HG03039 (cell line): Measurements from ENCODE around the gene ITPA.

Experiments used
- ATAC-seq: cut with Tn5 transposase; IDR thresholded peaks from one replicate; pipeline ENCODE4 v1.9.1; 2021; ENCODE audit warnings: mild to moderate bottlenecking, moderate library complexity; ENCODE audit not compliant: unreplicated experiment

The ITPA gene

DNA sequence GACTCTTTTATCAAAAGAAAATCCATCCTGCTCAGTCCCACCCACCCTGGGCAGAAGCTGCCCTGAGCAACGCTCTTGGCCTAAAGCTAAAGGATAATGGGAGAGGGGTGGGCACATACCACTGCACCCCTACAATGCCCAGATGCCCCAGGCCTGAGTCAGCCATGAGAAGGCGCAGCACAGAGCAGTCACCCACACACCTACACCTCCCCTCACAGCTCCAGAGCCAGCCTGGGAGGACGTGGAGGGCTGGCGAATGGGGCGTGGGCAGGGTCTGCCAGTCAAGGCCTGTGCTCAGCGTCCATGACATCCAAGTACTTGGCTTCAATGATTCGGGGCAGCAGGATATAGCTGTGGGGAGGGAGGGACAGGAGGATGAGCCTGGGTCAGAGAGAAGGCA, 18.2 kb downstream of the ITPA start:
- no peak for ATAC-seq

DNA sequence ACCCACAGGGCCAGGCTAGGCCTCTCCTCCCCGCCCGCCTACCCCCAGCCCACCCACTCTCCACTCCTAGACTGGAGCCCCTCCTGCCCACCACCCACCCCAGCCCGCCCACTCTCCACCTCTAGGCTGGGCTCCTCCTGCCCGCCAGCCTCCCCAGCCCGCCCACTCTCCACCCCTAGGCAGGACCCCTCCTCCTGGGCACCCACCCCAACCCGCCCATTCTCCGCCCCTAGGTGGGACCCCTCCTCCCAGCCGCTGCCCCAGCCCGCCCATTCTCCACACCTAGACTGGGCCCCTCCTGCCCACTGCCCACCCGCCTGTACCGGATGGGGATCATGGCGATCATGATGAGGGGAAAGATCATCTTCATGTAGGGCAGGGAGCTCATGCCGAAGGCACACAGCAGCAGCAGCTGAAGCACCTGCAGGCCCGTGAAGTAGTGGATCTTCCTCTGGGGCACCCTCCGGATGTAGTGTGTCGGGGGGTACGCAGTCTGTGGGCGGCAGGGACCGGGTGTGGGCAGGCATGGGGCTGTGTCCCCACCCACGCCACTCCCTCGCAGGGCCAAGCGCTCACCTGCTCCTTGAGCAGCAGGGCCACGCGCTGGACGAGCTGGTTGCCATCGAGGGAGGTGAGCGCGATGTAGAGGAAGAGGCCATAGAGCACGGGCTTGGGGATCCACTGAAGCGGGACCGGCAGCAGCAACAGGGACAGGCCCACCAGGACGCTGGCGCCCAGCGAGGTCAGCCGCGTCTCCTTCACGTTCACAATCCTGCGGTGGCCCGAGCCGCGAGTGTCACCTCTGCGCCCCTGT, 18.8 kb downstream of the ITPA start:
- ATAC-seq = no peak

DNA sequence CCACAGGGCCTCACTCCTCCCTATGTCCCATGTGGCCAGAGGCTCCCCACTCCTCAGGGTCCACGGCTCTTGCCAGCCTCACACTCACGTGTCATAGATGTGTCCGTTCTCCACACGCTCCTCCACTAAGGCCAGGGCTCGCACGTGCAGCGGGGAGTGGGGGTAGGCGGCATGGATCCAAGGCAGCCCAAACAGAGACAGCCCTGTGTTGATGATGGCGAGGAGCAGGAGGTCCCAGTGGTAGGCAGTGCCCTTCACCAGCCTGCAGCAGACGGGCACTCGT, 19.4 kb downstream of the ITPA start:
- no peak for ATAC-seq

DNA sequence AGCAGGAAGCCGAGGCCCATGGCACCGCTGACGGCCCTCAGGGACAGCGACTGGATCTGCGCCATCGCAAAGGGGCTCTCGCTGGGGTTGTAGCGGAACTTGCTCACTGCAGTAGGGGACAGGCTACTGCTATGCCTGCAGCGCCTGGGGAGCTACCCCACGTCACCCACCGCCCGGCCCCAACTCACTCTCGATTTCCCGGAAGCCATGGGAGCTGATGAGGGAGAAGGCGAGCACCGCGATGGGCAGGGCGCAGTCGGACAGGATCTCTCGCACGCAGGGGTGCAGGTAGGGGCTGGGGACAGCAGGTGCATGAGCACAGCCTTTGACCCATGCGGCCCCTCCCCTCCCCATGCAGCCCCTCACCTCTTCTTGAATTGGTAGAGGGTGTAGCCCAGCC, 19.9 kb downstream of the ITPA start:
- no peak for ATAC-seq

DNA sequence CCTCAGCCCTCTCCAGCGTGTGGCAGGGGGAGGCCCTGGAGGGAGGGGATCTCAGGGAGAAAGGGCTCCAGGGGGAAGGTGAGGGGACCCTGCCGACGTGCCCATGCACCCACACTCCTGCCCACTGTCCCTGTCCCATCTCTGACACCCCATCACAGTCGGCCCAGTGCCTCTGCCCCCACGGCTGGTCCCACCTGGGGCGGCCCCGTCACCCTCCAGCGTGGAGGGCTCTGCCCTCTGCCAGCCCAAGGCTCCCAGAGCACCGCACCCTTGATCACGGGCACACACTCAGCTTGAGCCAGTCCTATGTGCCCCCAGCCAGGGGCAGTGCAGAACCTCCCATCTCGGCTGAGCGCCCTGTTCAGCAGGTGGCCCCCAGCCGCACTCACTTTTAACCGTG, 20.5 kb downstream of the ITPA start:
- ATAC-seq = no peak

DNA sequence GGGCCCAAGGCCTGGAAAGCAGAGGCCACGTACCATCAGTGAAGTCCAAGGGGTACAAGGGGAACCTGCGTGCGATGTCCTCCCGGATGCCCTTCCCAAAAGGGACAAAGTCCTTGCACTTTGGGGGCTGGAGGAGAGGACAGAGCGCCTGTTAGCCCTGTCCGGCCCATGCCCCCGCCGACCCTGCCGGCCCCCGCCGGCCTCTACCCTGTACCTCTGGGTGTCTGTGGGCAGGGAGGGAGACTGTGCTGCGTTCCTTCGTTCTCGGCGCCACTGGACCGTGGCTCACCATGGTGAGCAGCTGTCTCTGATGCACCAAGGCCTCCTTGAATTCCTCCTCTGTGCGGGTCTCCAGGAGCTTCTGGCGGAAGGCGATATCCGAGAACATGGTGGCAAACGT, 21.8 kb downstream of the ITPA start:
- ATAC-seq = no peak

DNA sequence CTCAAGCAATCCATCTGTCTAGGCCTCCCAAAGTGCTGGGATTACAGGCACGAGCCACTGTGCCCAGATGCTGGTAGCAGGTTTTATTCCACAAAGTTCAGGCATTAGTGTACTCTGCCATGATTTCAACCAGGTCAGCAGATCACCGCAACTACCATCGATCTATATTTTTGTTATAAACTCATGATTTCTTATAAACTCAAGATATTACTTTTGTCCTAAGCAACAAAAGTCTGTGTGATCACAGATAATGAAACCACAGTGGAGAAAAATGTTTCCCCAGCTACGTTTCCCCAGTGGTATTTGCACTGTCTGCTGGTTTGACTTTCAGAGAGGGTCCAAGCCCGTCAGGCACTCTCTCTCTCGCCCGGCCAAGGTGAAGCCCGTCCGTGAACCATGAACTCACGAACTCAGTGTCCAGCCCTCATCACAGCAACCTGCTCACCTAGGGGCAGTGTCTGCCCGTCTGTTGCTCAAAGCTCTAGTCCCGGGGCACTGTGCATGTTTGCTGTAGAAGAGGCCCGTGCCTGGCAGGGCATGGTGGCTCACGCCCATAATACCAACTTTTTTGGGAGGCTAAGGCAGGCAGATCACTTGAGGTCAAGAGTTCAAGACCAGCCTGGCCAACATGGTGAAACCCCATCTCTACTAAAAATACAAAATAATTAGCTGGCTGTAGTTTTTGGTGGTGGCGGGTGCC, 22.7 kb downstream of the ITPA start:
- ATAC-seq = no peak

DNA sequence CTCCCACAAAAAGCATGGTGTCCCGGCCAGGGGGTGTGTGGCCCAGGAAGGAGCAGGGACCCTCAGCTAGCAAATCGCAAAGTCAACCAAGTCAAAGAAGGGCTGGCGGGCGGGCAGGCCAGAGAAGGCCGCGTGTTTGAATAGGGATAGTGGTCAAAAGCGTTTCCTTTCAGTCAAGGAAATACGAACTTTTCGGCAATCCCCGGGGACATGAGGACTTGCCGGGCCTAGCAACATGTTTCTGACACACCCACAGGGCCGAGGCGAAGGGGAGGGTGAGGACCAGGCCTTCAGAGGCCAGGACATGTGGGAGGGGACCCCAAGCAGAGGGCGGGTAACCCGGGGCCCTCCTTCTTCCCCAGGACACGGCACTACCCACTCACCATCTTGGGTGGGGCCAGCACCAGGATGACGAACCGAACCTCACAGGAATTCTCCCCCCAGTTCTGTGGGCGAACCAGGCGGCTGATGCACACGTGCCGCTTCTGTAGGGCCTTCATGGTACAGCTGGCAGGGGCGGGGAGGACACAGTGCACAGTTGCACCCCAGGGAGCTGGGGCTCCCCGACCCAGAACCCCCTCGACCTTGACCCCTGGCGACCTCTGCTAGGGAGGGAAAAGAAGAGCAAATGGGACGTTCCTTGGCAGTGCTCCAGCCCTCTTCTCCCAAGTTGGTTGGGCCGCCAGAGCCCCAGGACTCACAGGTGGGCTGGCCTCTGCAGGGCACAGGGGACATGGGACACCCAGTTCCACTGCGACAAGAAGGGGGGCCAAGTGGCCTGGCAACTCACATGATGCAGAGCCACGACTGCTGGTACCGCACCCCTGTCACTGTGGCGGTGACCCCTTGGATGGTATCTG, 24.1 kb downstream of the ITPA start:
- no peak for ATAC-seq

DNA sequence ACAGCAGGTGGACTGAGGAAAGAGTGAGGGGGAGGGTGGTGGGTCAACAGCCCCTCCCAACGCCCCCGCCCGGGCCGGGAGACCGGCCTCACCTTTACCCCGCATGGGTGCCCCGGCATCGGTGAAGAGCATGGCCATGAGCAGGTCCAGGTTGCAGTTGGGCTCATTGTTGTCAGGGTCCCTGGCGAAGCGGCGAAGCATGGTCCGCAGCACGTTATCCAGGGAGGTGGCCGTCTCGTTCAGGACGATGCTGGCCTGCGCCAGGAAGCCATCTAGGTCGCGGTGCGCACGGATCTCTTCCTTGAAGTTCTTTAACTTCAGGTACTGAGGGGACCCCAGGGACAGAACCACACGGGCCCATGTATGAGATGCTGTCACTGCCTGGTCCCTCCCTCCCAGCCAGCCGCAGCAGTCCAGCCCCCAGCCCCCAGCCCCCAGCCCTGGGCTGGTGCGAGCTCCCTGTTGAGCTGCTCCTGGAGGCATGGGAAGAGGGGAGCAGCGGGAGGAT, 24.7 kb downstream of the ITPA start:
- ATAC-seq = no peak

DNA sequence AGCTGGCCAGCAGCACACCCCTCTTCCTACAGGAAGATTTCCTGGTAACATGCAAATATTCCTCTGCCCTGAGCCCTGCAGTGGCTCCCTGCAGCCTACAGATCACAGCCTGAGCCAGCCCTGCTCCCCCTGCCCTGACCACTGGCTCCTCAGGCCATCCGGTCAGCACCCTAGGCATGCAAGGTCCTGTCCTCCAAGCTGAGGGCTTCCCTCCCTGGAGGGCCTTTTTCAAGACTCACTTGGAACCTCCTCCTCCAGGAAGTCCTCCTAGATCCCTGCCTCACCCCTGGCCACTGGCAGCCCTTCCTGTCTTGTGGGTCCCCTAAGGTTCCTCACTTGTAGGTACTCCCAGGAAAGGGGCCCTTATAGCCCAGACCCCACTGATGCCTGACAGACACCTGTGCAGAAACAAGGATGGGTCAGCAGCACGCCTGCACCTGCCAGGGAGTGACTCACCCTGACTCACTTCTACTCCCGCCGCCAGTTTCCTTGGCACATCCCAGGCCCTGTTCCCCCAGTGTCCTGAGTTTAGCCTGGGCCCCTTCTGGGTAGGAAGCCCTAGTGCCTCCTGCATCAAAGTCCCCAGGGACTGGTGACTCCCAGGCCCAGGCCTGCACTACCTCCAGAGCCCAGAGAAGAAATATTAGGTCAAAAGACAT, 26.5 kb downstream of the ITPA start:
- ATAC-seq = no peak

DNA sequence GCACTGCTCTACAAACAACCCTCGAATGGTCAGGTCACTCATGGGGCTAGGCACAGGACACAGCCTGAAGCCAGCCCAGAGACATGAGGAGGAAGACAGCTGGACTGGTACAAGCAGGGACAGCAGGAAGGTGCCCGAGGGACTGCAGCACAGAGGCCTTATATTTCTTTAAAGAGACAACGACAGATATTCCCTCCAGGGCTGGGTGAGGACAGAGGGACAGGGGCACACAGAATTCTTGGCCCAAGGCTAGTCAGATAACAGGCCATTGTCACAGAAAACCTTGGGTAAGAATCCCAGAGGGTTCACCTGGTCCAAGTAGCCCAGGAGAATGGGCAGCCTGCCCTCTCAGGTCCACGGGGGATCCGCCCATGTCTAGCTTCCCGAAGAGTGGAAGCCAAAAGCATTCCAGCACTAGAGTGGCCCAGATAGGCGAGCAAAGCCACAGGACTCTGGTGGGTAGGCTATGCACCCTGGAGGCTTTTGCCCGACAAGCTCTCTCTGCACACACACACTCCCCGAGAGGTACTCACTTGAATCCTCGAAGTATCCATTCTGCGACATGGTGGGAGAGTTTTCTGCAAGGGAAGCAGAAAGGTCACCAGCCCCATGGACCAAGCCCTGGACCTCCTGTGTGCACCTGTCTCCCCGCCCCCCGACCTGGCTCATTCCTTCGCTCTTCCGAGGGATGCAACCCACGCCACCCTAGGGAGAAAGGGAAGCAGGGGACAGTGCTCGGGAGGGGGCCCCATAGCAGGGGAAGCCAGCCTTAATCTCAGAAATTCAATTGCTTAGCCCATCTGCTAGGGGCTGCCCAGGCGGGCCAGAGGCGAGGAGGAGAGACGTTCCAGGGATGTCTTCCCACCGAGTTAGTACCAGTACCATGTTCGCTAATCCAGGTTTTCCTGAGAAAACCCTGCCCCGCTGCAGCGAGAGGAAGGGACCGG, 28.0 kb downstream of the ITPA start:
- no peak for ATAC-seq

DNA sequence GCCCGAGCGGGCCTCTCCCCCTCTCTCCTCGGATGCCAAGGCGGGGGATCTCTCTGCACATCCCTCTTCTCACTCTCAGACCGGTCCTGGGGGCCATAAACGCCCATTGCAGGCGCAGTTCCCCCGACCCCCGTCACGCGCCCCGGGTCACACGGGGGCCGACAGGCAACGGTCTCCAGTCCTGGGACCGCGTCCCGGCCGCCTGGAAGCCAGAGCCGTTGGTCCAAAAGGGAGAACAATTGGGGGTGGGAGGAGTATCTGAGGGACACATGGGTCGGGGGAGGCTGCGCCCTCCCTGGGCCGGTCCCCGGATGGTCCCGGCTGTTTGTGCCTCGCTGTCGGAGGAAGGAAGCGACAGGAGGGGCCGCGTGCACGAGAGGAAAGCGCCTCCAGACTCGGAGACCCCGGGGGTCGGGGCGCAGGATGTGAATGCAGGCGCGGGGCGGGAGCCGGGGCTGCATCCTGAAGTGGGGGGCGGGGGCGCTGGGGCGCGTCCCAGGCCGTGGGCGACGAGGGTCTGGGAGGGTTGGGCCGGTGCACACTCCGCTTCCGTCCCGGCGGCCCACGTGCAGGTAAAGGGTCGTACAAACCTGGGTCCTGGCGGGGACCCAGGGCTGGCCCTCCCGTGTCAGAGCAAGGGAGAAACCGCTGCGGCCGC, 28.8 kb downstream of the ITPA start:
- no peak for ATAC-seq

DNA sequence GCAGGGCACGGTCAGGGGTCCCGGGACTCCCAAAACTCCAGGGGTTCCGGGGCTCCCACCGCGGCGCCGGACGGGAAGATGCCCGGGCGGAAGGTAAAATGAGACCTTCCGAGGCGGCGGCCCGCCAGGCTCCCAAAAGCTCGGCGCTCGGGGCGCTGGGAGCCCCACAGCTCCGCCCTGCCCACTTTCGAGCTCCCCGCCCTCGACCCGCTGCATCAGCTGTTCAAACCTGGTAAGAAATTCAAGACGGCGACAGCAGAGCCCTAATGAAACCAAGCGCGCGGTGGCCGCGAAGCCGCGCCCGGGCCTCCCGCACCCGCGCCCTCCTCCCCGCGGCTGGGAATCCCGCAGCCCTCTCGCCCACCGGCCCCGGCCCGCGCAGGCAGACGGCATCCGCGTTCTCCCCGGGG, 29.3 kb downstream of the ITPA start:
- ATAC-seq = no peak

DNA sequence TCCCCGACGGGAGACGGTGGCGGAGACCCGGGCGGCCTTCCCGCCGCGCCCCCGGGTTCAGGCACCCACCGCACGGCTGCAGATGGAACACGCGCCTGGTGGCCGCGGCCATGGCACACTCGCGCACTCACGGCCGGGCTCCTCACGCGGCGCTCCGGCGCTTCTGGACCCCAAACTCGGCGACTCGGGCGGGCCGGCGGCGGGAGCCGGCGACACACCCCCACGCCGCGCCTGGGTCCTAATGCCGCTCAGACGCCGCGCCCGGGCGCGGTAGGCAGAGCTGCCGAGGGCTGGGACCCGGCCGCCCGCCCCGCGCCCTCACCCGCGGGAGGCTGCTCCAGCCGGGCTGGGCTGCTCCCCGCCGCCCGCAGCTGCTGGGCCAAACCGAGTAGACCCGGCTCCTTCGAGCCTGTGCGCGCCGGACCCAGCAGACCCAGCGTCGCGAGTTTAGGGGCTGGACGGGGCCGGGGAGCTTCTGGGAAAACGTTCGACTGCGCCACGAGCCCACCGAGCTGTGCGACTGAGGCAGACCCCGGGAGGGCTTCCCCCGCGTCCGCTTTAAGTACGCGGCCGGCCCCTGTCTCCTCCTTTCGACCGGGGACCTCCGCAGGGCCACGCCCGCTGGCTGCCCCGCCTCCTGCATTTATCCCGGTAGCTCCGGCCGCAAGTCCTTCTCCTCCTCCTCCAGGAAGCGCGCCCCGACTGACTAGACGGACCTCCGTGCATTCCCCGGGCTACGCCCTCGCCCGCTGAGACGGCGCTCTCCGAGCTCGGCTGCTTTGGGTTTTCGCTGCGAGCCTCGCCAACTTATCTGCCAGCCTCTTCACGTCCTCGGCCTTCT, 29.9 kb downstream of the ITPA start, which contains the start of gene SLC4A11:
SLC4A11 (minus strand) TSS at position 165 of the 841 bp plus-strand sequence; CDS start at position 112, 53 bp downstream.
- ATAC-seq = no peak

DNA sequence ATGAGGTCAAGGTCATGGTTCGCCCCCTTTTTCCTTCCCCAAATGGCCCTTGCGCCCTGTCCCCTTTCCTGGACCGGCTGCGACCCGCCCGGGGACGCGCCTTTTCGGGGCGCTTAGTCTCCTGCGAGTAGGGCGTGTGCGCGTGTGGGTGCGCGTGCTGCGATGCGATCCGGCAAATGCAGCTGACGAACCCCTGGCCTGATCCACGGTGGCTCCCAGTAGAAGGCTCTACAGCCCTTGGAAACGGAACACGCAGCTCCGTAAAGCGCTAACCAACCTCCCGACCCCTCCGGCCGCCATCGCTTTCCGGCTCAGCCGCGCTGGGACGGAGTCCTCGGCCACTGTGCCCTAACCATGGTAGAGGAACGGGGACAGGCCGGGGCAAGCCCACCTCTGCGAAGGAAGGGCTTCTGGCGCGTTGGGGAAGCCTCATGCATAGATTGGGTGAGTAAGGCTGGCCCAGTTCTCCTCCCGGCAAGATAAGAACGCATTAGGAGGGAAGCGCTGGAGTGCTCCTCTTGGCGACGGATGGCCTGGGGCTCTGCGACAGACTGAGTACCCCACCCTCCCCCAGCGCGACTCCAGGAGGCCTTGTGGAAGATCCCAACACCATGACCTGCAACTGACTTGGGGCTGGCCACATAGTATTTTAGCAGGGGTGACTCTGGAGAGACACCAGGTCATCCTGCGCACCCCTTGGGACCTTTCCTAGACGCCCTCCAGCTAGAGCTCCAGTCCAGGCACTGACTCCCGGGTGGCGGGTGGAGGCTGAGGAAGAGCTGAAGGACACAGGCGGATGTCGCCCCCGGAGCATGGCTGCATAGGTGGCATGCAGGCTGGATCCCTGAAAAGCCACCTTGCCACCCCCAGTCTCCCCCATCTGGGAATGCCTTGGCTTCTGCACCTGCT, 30.8 kb downstream of the ITPA start:
- no peak for ATAC-seq

DNA sequence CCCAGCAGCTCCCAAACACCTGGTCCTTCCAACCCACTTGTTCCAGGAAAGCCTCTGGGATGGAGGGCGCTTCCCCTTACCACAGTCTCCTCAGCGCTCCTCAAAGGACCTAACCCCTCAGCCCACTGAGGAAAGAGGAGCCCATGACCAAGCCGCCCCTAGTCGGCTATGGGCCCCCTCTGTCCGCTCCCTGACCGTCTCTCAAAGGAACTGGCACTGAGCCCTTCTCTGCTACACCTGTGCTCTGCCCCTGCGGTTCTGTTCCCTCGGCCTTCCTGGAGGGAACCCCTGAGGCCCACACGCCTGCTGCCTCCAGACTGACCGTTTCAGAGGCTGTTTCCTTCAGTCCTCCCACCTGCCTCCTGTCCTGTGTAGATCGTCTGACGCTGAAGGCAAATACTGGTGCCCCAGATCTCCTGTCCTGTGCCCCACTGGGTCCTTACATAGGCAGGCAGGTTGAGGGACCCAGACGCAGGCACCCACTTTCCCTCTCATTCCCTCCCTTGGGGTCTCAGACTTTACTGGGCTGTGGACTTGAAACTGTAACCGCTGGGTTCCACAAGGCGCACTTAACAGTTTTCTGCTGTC, 31.6 kb downstream of the ITPA start:
- ATAC-seq = no peak

DNA sequence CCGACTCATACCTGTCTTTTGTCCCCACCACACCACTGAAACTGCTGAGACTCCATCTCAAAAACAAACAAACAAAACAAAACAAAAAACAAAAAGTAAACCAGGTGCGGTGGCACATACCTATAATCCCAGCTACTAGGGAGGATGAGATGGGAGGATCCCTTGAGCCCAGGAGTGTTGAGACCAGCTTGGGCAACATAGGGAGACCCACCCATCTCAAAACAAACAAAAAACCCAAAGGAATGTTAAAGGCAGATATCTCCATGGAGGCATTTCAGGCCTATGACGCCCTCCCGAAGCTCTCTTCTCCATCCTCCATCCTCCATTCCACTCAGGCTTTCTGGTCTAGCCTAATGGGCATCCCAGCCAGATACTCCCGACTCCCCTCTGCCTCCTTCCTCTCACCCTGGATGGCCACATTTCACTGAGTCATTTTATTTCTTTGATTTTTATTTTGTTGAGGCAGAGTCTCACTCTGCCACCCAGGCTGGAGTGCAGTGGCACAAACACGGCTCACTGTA, 32.9 kb downstream of the ITPA start:
- no peak for ATAC-seq
